ENCODE data around the gene SCARB1. TPM values are rescaled to one million over a fixed set of nuclear protein-coding genes. Genes with fewer than 3 reads are reported as not detected.

Gene SCARB1
- polyA plus RNA-seq, 1 experiment: 10.3 TPM

DNA sequence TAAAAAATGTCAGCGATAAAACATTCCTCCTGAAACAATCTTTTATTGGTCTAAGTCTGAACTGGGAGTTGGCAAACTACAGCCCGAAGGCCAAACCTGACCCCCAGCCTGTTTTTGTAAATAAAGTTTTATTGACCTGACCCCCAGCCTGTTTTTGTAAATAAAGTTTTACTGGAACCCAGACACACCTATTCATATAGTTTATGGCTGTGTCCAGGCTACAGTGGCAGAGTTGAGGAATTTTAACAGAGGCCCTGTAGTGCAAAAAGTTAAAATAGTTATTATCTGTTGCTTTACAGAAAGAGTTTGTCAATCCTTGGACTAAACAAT lies 12.1 kb upstream of the SCARB1 start:
- DNase-seq (ENCODE audit: low read depth, low spot score): no peak
- ChIA-PET POLR2A (no interaction called here), CTCF (no interaction called here)
- no peak overlapping the region for H3K4me3 ChIP-seq (ENCODE audit: low read depth, low read length)
- peaks cover 2% of the 10 kb centered on the region for H3K27me3 ChIP-seq (ENCODE audit: control insufficient read depth, insufficient read depth, low read length)
- no peaks in the 10 kb centered on the region for H3K9me3 ChIP-seq (ENCODE audit: control insufficient read depth, insufficient read depth, low read length)
- H3K27ac ChIP-seq (ENCODE audit: low read depth, low read length): no peak overlapping the region
- TF ChIP-seq, protein P1, sequence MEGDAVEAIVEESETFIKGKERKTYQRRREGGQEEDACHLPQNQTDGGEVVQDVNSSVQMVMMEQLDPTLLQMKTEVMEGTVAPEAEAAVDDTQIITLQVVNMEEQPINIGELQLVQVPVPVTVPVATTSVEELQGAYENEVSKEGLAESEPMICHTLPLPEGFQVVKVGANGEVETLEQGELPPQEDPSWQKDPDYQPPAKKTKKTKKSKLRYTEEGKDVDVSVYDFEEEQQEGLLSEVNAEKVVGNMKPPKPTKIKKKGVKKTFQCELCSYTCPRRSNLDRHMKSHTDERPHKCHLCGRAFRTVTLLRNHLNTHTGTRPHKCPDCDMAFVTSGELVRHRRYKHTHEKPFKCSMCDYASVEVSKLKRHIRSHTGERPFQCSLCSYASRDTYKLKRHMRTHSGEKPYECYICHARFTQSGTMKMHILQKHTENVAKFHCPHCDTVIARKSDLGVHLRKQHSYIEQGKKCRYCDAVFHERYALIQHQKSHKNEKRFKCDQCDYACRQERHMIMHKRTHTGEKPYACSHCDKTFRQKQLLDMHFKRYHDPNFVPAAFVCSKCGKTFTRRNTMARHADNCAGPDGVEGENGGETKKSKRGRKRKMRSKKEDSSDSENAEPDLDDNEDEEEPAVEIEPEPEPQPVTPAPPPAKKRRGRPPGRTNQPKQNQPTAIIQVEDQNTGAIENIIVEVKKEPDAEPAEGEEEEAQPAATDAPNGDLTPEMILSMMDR (IDR thresholded peaks at IDR 0.05; ENCODE audit: low read depth, low read length): no peak

DNA sequence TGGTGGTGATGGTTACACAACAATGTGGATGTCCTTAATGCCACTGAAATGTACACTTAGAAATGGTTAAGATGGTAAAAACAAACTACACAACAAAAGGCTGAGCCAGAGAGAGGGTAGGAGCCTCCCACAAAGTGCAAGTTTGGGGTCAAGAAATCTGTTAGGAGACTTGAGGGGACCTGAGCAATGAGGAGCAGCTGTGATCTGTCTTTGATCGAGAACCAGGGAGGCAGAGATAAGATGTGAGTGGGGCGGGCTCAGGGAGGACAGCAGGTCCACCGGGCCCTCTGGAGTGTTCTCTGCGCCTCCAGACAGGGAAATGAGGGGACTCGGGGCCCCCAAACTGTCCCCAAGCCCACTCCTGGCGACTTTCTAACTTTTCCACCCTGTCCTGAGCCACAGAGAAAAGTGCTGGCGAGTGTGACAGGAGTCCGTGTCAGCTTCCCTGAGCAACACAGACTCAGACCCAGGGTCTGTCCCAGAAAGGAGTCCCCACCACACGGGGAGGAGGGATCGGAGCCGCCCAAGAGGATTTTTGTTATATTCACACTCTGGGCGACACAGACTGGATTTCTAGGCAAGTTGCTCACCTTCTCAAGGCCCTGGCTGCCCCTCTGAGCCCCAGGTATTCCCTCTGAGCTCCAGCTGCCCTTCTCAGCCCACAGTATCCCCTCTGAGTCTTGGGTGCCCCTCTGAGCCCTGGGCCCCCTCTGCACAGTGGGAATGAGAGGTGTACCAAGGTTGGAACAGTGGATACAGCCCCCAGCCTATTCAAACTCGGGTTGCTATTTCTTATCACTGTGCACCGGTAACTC lies 11.5 kb upstream of the SCARB1 start:
- ChIA-PET POLR2A (no interaction called here), CTCF (no interaction called here)
- TF ChIP-seq, protein P1 (IDR thresholded peaks at IDR 0.05; ENCODE audit: low read depth, low read length): no peak
- Histone ChIP-seq H3K27me3 (ENCODE audit: control insufficient read depth, insufficient read depth, low read length) (peaks cover 2% of the 10 kb centered on the region), H3K27ac (ENCODE audit: low read depth, low read length) (no peak overlapping the region), H3K4me3 (ENCODE audit: low read depth, low read length) (no peak overlapping the region), H3K9me3 (ENCODE audit: control insufficient read depth, insufficient read depth, low read length) (no peaks in the 10 kb centered on the region)
- no peak for DNase-seq (ENCODE audit: low read depth, low spot score)

DNA sequence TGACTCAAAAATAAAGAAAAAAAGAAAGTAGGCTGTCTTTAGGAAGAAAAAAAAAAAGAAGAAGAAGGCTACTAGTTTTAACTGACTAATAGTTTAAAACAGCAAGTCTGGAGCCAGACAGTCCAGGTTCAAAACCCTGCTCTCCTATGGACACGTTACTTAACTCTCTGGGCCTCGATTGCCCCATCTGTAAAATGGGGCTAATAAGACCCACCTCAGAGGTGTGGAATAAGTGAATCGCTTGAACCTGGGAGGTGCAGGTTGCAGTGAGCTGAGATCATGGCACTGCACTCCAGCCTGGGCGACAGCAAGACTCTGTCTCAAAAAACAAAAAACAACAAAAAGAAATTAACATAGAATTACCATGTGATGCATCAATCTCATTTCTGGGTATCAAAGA lies 10.5 kb upstream of the SCARB1 start:
- no peak overlapping the region for H3K4me3 ChIP-seq (ENCODE audit: low read depth, low read length)
- no peak for DNase-seq (ENCODE audit: low read depth, low spot score)
- H3K27me3 ChIP-seq (ENCODE audit: control insufficient read depth, insufficient read depth, low read length): peaks cover 2% of the 10 kb centered on the region
- no peak overlapping the region for H3K27ac ChIP-seq (ENCODE audit: low read depth, low read length)
- TF ChIP-seq, protein P1 (IDR thresholded peaks at IDR 0.05; ENCODE audit: low read depth, low read length): no peak
- ChIA-PET POLR2A (no interaction called here), CTCF (no interaction called here)
- H3K9me3 ChIP-seq (ENCODE audit: control insufficient read depth, insufficient read depth, low read length): no peaks in the 10 kb centered on the region

DNA sequence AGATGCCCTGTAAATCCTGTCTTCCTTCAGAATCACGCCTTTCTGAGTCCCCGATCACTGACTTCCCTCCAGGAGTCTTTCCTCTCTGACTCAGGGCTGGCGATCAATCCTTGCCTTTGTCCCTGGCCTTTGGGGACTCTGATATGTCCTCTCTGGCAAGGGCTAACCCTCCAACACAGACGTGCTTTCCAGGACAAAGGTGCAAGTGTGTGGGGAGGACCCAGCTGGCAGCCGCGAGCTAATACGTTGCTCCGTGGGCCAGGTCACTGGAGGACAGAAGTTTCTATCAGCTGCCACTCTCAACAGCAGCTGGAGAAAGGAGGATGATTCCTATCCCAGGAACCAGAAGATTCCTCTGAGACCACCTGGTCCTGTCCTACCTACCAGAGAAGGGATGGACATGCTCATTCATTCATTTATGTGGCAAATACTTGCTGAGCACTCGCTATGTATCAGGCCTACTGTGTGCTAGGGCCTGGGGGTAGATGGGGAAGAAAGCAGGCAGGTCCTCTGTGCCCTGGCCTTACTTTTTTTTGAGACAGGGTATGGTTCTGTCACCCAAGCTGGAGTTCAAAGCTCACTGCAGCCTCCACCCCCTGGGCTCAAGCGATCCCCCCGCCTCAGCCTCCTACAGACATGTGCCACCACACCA lies 8.5 kb upstream of the SCARB1 start:
- Histone ChIP-seq H3K9me3 (ENCODE audit: control insufficient read depth, insufficient read depth, low read length) (no peaks in the 10 kb centered on the region), H3K4me3 (ENCODE audit: low read depth, low read length) (no peak overlapping the region), H3K27ac (ENCODE audit: low read depth, low read length) (no peak overlapping the region), H3K27me3 (ENCODE audit: control insufficient read depth, insufficient read depth, low read length) (peaks cover 2% of the 10 kb centered on the region)
- CTCF ChIA-PET: interaction anchor here (0.7 kb wide), 1 partner anchor 840 kb away, joined by 3 read pairs; no protein-coding TSS in a partner anchor
- POLR2A ChIA-PET: no interaction called here
- TF ChIP-seq, protein P1 (IDR thresholded peaks at IDR 0.05; ENCODE audit: low read depth, low read length): no peak
- DNase-seq (ENCODE audit: low read depth, low spot score): no peak

DNA sequence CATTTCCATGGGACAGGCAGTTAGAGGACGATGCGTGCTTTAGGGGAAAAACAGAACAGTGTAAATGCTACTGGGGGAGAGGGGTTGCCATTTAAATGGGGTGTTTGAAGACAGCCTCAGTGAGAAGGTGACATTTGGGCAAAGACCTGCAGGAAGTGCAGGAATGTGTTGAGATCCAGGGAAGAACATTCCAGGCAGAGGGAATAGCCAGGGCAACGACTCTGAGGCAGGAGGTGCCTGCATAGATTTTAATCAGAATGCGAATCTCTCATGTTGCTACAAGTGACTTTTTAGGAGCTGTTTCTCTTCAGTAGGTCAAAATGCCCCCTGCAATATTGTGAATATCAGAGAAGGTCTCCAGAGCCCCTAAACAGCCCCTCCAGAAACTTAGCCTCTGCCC lies 7.6 kb upstream of the SCARB1 start:
- Histone ChIP-seq H3K27ac (ENCODE audit: low read depth, low read length) (no peak overlapping the region), H3K9me3 (ENCODE audit: control insufficient read depth, insufficient read depth, low read length) (no peaks in the 10 kb centered on the region), H3K4me3 (ENCODE audit: low read depth, low read length) (no peak overlapping the region), H3K27me3 (ENCODE audit: control insufficient read depth, insufficient read depth, low read length) (peaks cover 2% of the 10 kb centered on the region)
- ChIA-PET POLR2A (no interaction called here), CTCF (interaction anchor here (1.2 kb wide), 1 partner anchor 36 kb away, joined by 5 read pairs; no protein-coding TSS in a partner anchor)
- TF ChIP-seq, protein P1 (IDR thresholded peaks at IDR 0.05; ENCODE audit: low read depth, low read length): no peak
- DNase-seq (ENCODE audit: low read depth, low spot score): no peak

All from AG04450 (cell line).